Stimulated activated CD8-positive, alpha-beta memory T cell treated with anti-CD3 and anti-CD28 coated beads, Interleukin-7, amount 100 ng/mL, for 48 hours (primary cell): ENCODE results near the gene UNK.
"Not testable (repeated sequence)": the region's sequence is repeated elsewhere in the genome, so short reads cannot be mapped to it uniquely, and the experiment has no call there.

ENCODE experiments used
- DNase-seq, 2 donors: peaks; one replicate each; pipeline ENCODE4 v3.0.0-alpha.2; 2020; ENCODE audit warnings: low read depth in 1 of 2; ENCODE audit errors: extremely low read depth in 1 of 2

Gene UNK

GRCh38 chr17:75869282-75870141 lies 84.9 kb downstream of the UNK start:
- no peak for DNase-seq

- DNase-seq: not testable (repeated sequence)
Measured at GRCh38 chr17:75870228-75870627, 85.6 kb downstream of the UNK start.

GRCh38 chr17:75872434-75873351 lies 88.1 kb downstream of the UNK start:
- no peak for DNase-seq

GRCh38 chr17:75873587-75874322 lies 89.1 kb downstream of the UNK start:
- DNase-seq: no peak

- no peak for DNase-seq
Measured at GRCh38 chr17:75874323-75875181, 89.9 kb downstream of the UNK start.
